Aorta (tissue), 5 donors: ENCODE measurements around the gene HHLA2. TPM values are rescaled to one million over a fixed set of nuclear protein-coding genes. Genes with fewer than 3 reads are reported as not detected.

Source experiments
- ATAC-seq: fragments of 200-7000 bp; cut with Tn5 transposase; one replicate; pipeline ENCODE4 v1.9.1; 2022; ENCODE audit warnings: moderate library complexity; ENCODE audit not compliant: low FRiP score
- DNase-seq, 2 donors: peaks; one replicate each; pipeline ENCODE4 v3.0.0-alpha.2; 2020
- H3K27ac ChIP-seq, 2 donors: one replicate each; pipeline ENCODE4 v1.5.1; 2013; ENCODE audit warnings: low read length in 2 of 2, mild to moderate bottlenecking in 2 of 2, moderate library complexity in 2 of 2, control low read depth in 1 of 2, inconsistent platforms in 1 of 2, low read depth in 1 of 2
- H3K27me3 ChIP-seq, 2 donors: one replicate each; pipeline ENCODE4 v1.6.1; 2013; ENCODE audit warnings: control low read depth in 1 of 2, low read length in 1 of 2, mild to moderate bottlenecking in 1 of 2, moderate library complexity in 1 of 2; ENCODE audit not compliant: insufficient read depth in 2 of 2, control insufficient read depth in 1 of 2
- H3K36me3 ChIP-seq, 2 donors: one replicate each; pipeline ENCODE4 v1.6.1; 2013; ENCODE audit warnings: control low read depth in 1 of 2, low read length in 1 of 2, mild to moderate bottlenecking in 1 of 2; ENCODE audit not compliant: insufficient read depth in 2 of 2, control insufficient read depth in 1 of 2
- H3K4me1 ChIP-seq, 2 donors: one replicate each; pipeline ENCODE4 v1.6.1; 2013; ENCODE audit warnings: low read length in 2 of 2, control low read depth in 1 of 2, mild to moderate bottlenecking in 1 of 2, moderate library complexity in 1 of 2; ENCODE audit not compliant: insufficient read depth in 2 of 2, control insufficient read depth in 1 of 2
- H3K4me3 ChIP-seq, 2 donors: one replicate each; pipeline ENCODE4 v1.5.1; 2013; ENCODE audit warnings: low read length in 2 of 2, control low read depth in 1 of 2, mild to moderate bottlenecking in 1 of 2
- H3K9me3 ChIP-seq: one replicate; pipeline ENCODE4 v1.6.1; 2013; ENCODE audit warnings: mild to moderate bottlenecking, low read length; ENCODE audit not compliant: control insufficient read depth
- WGBS, 2 donors: extraction: QIAGEN DNeasy Blood & Tissue Kit; methylation state at CpG; one replicate each; pipeline ENCODE4 v1.1.7; 2013; 5-methylcytosine and 5-hydroxymethylcytosine counted together
- intact Hi-C, 2 donors: fragments of 100-400 bp; cut with DNase I; formaldehyde crosslinking; loops; one replicate each; pipeline versions ENCODE4 v1.14.2 to v1.15.0; 2022
- polyA plus RNA-seq, 2 donors: library from polyadenylated mRNA; stranded (reverse); fragments of 200-250 nt; gene quantifications; one replicate each; pipeline ENCODE4 v1.2.3, GENCODE V29; 2013
- total RNA-seq, 2 donors: library from RNA; stranded (reverse); fragmentation: NEBNext Ultra II Directional; extraction: Animal tissue kit (Norgen Biotek cat#: 25700); gene quantifications; one replicate each; pipeline ENCODE4 v1.2.1, GENCODE V29; 2021
- donor health status: healthy with polysubstance abuse.
- donor health status: Bipolar disorder and iron deficiency.
- donor health status: DM: no; HTN: no; CAD: no.
- donor health status: DM: no; HTN: no; CAD: no.
- donor health status: DM: yes; HTN: yes; CAD: no.

HHLA2 gene
- total and polyA plus RNA-seq, 4 donors = 0.64 to 10.6 TPM; not detected in 2

- no peak for ATAC-seq
- intact Hi-C loops = no loop called here
- WGBS, 2 donors = 86 to 90% methylated on average over 4 of the region's 4 CpGs
- Histone ChIP-seq H3K27me3 (no peaks in the 10 kb centered on the region), H3K27ac (no peak overlapping the region), H3K9me3 (no peaks in the 10 kb centered on the region), H3K4me3 (no peak overlapping the region), H3K4me1 (no peaks in the 10 kb centered on the region), H3K36me3 (no peaks in the 10 kb centered on the region)
- no peak for DNase-seq
Measured at GRCh38 chr3:108302570-108302969, 6.2 kb downstream of the HHLA2 start.

GRCh38 chr3:108305484-108306172 lies 9.3 kb downstream of the HHLA2 start:
- no peak for DNase-seq
- H3K4me1 ChIP-seq = no peaks in the 10 kb centered on the region
- ATAC-seq = no peak
- H3K27me3 ChIP-seq = no peaks in the 10 kb centered on the region
- no peaks in the 10 kb centered on the region for H3K36me3 ChIP-seq
- 77 to 82% methylated on average over 1 of the region's 1 CpG for WGBS, 2 donors
- H3K27ac ChIP-seq = no peak overlapping the region
- intact Hi-C loops = no loop called here
- no peaks in the 10 kb centered on the region for H3K9me3 ChIP-seq
- H3K4me3 ChIP-seq = no peak overlapping the region

- no peaks in the 10 kb centered on the region for H3K4me1 ChIP-seq
- no peaks in the 10 kb centered on the region for H3K9me3 ChIP-seq
- intact Hi-C loops = no loop called here
- no peaks in the 10 kb centered on the region for H3K27me3 ChIP-seq
- no peak overlapping the region for H3K27ac ChIP-seq
- no peaks in the 10 kb centered on the region for H3K36me3 ChIP-seq
- WGBS, 2 donors = 61 to 64% methylated on average over 5 of the region's 5 CpGs
- ATAC-seq (no peak), DNase-seq (no peak)
- H3K4me3 ChIP-seq = no peak overlapping the region
Measured at GRCh38 chr3:108311797-108312196, 15.4 kb downstream of the HHLA2 start.

GRCh38 chr3:108312656-108313055 lies 16.3 kb downstream of the HHLA2 start:
- no peaks in the 10 kb centered on the region for H3K36me3 ChIP-seq
- no peaks in the 10 kb centered on the region for H3K9me3 ChIP-seq
- H3K4me1 ChIP-seq = no peaks in the 10 kb centered on the region
- H3K27ac ChIP-seq = no peak overlapping the region
- ATAC-seq (no peak), DNase-seq (no peak)
- intact Hi-C loops = no loop called here
- no peak overlapping the region for H3K4me3 ChIP-seq
- H3K27me3 ChIP-seq = no peaks in the 10 kb centered on the region
- 12 to 14% methylated on average over 1 of the region's 1 CpG for WGBS, 2 donors

- WGBS, 2 donors = 87 to 91% methylated on average over 2 of the region's 2 CpGs
- Histone ChIP-seq H3K27ac (no peak overlapping the region), H3K27me3 (no peaks in the 10 kb centered on the region), H3K36me3 (no peaks in the 10 kb centered on the region), H3K4me3 (no peak overlapping the region), H3K4me1 (no peaks in the 10 kb centered on the region), H3K9me3 (no peaks in the 10 kb centered on the region)
- ATAC-seq (no peak), DNase-seq (no peak)
- intact Hi-C loops = no loop called here
Measured at GRCh38 chr3:108315767-108316301, 19.5 kb downstream of the HHLA2 start.

- ATAC-seq = no peak
- Histone ChIP-seq H3K27ac (no peak overlapping the region), H3K27me3 (no peaks in the 10 kb centered on the region), H3K9me3 (no peaks in the 10 kb centered on the region), H3K36me3 (no peaks in the 10 kb centered on the region), H3K4me1 (no peaks in the 10 kb centered on the region), H3K4me3 (no peak overlapping the region)
- no peak for DNase-seq
- WGBS, 2 donors = 62 to 66% methylated on average over 6 of the region's 6 CpGs
- intact Hi-C loops = no loop called here
Measured at GRCh38 chr3:108319428-108320082, 23.2 kb downstream of the HHLA2 start.

GRCh38 chr3:108320746-108321350 lies 24.5 kb downstream of the HHLA2 start:
- WGBS, 2 donors = 33 to 37% methylated on average over 6 of the region's 6 CpGs
- intact Hi-C loops = no loop called here

GRCh38 chr3:108322352-108322751 lies 26.0 kb downstream of the HHLA2 start:
- DNase-seq (no peak), ATAC-seq (no peak)
- no peak overlapping the region for H3K27ac ChIP-seq
- no peaks in the 10 kb centered on the region for H3K9me3 ChIP-seq
- 66 to 76% methylated on average over 4 of the region's 4 CpGs for WGBS, 2 donors
- intact Hi-C loops = no loop called here
- H3K27me3 ChIP-seq = no peaks in the 10 kb centered on the region
- no peak overlapping the region for H3K4me3 ChIP-seq
- H3K36me3 ChIP-seq = no peaks in the 10 kb centered on the region
- H3K4me1 ChIP-seq = no peaks in the 10 kb centered on the region

More at GRCh38 chr3:108320746-108321350, 24.5 kb downstream of the HHLA2 start:
- no peak overlapping the region for H3K27ac ChIP-seq
- H3K9me3 ChIP-seq = no peaks in the 10 kb centered on the region
- H3K4me3 ChIP-seq = no peak overlapping the region
- H3K4me1 ChIP-seq = no peaks in the 10 kb centered on the region
- DNase-seq = no peak
- no peak for ATAC-seq
- no peaks in the 10 kb centered on the region for H3K27me3 ChIP-seq
- H3K36me3 ChIP-seq = no peaks in the 10 kb centered on the region
